SK-N-SH treated with all-trans-retinoic acid at 6 μM for 48 hours (cell line): ENCODE measurements around the gene AP3S2.

Source experiments
- ESRRG ChIP-seq: fragments of 250-450 bp; sonication (Bioruptor Pico); IDR thresholded peaks from 2 replicates; pipeline ENCODE4 v1.6.1; 2021; ENCODE audit warnings: mild to moderate bottlenecking
- ISL1 ChIP-seq: fragments of 250-450 bp; sonication (Bioruptor Pico); IDR thresholded peaks from 2 replicates; pipeline ENCODE4 v2.1.2; 2022; ENCODE audit warnings: mild to moderate bottlenecking, moderate library complexity
- RARB ChIP-seq: fragments of 250-450 bp; sonication (Bioruptor Pico); IDR thresholded peaks from 2 replicates; pipeline ENCODE4 v1.8.0; 2021; ENCODE audit warnings: mild to moderate bottlenecking, moderate library complexity
- SNAI2 ChIP-seq: fragments of 250-450 bp; sonication (Bioruptor Pico); IDR thresholded peaks from 2 replicates; pipeline ENCODE4 v1.5.0; 2020; ENCODE audit warnings: mild to moderate bottlenecking, moderate library complexity
- TCF4 ChIP-seq: fragments of 250-450 bp; sonication (Bioruptor Pico); IDR thresholded peaks from 2 replicates; pipeline ENCODE4 v1.8.0; 2021; ENCODE audit warnings: mild to moderate bottlenecking, moderate library complexity, borderline replicate concordance
- ZC3H10 ChIP-seq: fragments of 250-450 bp; sonication (Bioruptor Pico); IDR thresholded peaks from 2 replicates; pipeline ENCODE4 v1.5.1; 2021; ENCODE audit warnings: mild to moderate bottlenecking, moderate library complexity
- ZFP3 ChIP-seq: fragments of 250-450 bp; sonication (Bioruptor Pico); IDR thresholded peaks from 2 replicates; pipeline ENCODE4 v1.5.0; 2020; ENCODE audit warnings: mild to moderate bottlenecking, moderate library complexity
- ZFP30 ChIP-seq: fragments of 450-650 bp; formaldehyde crosslinking; IDR thresholded peaks from 2 replicates; pipeline ENCODE4 v1.5.0; 2022; ENCODE audit warnings: mild to moderate bottlenecking, moderate library complexity
- ZNF565 ChIP-seq: fragments of 450-650 bp; formaldehyde crosslinking; conservative IDR thresholded peaks from 2 replicates; pipeline ENCODE4 v1.5.0; 2020; ENCODE audit warnings: low read depth, mild to moderate bottlenecking, moderate library complexity
- ZNF8 ChIP-seq: fragments of 450-650 bp; formaldehyde crosslinking; IDR thresholded peaks from 2 replicates; pipeline ENCODE4 v1.5.0; 2020; ENCODE audit warnings: mild to moderate bottlenecking, moderate library complexity
- TF ChIP-seq, protein P1 (sequence below): fragments of 250-450 bp; sonication (Bioruptor Pico); IDR thresholded peaks from 2 replicates; pipeline ENCODE4 v1.8.0; 2020; ENCODE audit warnings: mild to moderate bottlenecking, moderate library complexity, borderline replicate concordance
- TF ChIP-seq, protein P2 (sequence below): fragments of 250-450 bp; sonication (Bioruptor Pico); IDR thresholded peaks from 2 replicates; pipeline ENCODE4 v1.5.0; 2020; ENCODE audit warnings: mild to moderate bottlenecking, moderate library complexity

DNA sequence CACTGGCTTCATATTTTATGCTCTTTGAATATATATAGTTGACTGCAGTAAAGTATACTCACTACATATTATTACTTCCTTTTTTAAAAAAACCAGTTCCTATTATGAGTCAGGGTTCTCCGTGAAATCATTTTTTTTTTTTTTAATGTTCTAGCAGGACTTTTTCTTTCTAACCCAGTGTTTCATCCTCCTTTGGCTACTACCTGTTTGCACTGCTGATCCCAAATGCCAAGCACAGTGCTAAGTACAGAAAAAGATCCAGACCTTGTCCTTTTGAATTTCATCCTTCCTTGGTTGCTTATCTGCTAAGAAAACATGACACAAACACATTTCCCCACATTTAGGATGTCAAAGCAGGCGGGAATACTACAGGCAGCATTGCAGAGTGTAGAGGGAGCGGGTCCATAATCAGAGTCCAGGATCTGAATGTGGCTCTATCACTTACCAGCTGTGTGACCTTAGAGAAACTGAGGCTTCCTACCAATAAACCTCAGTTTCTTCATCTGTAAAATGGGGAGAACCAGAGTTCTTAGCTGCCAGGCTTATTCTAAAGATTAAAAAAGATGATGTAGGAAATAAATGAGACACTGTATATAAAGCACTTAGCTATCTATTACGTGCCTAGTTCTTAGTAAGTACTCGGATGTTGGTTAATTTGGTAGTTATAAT, 42.0 kb downstream of the AP3S2 start:
- TF ChIP-seq RARB (CRISPR knock-in tag) (no peak), SNAI2 (CRISPR knock-in tag) (no peak), ZNF8 (no peak), ZFP30 (CRISPR knock-in tag) (no peak), ZNF565 (CRISPR knock-in tag) (no peak), ZFP3 (CRISPR knock-in tag) (no peak), ESRRG (CRISPR knock-in tag) (no peak), TCF4 (no peak), ZC3H10 (CRISPR knock-in tag) (no peak), ISL1 (no peak)
- TF ChIP-seq, protein P1, sequence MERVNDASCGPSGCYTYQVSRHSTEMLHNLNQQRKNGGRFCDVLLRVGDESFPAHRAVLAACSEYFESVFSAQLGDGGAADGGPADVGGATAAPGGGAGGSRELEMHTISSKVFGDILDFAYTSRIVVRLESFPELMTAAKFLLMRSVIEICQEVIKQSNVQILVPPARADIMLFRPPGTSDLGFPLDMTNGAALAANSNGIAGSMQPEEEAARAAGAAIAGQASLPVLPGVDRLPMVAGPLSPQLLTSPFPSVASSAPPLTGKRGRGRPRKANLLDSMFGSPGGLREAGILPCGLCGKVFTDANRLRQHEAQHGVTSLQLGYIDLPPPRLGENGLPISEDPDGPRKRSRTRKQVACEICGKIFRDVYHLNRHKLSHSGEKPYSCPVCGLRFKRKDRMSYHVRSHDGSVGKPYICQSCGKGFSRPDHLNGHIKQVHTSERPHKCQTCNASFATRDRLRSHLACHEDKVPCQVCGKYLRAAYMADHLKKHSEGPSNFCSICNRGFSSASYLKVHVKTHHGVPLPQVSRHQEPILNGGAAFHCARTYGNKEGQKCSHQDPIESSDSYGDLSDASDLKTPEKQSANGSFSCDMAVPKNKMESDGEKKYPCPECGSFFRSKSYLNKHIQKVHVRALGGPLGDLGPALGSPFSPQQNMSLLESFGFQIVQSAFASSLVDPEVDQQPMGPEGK = no peak
- TF ChIP-seq, protein P2, sequence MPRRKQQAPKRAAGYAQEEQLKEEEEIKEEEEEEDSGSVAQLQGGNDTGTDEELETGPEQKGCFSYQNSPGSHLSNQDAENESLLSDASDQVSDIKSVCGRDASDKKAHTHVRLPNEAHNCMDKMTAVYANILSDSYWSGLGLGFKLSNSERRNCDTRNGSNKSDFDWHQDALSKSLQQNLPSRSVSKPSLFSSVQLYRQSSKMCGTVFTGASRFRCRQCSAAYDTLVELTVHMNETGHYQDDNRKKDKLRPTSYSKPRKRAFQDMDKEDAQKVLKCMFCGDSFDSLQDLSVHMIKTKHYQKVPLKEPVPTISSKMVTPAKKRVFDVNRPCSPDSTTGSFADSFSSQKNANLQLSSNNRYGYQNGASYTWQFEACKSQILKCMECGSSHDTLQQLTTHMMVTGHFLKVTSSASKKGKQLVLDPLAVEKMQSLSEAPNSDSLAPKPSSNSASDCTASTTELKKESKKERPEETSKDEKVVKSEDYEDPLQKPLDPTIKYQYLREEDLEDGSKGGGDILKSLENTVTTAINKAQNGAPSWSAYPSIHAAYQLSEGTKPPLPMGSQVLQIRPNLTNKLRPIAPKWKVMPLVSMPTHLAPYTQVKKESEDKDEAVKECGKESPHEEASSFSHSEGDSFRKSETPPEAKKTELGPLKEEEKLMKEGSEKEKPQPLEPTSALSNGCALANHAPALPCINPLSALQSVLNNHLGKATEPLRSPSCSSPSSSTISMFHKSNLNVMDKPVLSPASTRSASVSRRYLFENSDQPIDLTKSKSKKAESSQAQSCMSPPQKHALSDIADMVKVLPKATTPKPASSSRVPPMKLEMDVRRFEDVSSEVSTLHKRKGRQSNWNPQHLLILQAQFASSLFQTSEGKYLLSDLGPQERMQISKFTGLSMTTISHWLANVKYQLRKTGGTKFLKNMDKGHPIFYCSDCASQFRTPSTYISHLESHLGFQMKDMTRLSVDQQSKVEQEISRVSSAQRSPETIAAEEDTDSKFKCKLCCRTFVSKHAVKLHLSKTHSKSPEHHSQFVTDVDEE (CRISPR knock-in tag) = no peak
